OCI-M1 (cell line): ENCODE measurements around the gene PTPRR.
A peak's percentile ranks its signal among the peaks of the same experiment; 100 is the strongest.
"Not testable (repeated sequence)": the region's sequence is repeated elsewhere in the genome, so short reads cannot be mapped to it uniquely, and the experiment has no call there.

Experiments
- DNase-seq: peaks from one replicate; lab custom pipeline; 2025; lab: John Stamatoyannopoulos, UW

The PTPRR gene

DNA sequence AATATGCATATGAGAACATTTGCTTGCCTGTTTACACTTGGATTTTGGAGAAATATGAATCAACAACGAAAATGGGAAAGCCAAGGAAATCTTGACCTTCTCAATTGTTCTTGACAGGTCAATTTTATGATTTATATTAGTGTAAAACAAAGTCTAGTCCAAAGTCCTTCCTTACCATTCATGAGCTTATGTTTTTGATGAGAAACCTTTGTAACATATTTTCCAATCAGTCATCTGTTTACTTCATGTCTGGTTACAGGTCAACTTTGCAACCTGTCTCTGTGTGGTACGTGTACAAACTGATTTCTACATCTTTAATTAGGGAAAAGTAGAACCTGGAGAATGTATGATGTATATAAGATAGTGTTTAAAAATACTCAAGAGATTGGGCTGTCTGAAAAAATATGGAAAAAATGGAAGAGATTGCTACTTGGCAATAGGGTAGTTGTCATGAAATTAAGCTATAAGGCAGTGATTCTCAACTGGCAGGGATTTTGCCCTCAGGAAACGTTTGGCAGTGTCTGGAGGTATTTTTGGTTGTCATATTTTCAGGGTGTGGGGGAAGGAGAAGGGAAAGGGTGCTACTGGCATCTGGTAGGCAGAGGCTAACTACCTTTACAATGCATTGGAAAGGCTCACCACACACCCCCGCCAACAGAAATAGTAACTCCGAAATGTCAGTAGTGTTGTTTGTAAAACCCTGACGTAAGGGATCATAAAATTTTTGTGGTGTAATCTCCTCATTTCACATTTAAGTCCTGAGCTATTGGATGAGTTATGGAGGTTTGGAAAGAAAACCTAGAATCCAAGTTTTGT, 172.9 kb downstream of the PTPRR start:
- DNase-seq = no peak

DNA sequence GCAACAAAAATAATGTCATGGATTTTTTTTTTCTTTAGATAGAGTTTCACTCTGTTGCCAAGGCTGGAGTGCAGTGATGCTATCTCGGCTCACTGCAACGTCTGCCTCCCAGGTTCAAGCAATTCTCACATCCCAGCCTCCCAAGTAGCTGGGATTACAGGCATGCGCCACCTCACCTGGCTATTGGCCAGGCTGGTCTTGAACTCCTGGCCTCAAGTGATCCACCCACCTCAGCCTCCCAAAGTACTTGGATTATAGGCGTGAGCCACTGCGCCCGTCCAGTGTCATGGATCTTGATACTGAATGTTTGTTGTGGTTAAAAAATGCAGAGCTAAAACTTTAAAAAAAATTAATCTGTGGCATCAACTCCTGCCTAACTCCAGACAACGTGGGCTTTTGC, 175.5 kb downstream of the PTPRR start:
- DNase-seq = no peak

DNA sequence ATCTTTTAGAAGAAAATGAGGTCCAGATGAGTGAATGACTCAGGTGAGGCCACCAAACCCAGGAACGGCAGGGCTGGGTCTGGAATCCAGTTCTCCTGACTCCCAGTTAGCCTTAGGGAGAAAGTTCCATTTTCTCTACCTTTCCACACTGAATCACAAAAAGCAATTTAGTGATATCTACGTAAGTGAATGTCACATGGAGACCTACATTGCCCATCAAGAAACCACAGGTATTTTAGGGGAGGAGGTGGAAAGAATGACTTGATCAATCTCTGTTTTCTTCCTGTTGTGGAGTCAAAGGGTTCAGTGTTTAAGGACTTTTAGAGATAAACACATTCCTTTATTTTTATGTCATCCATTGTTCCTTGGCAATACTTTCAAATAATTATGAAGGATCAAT, 176.4 kb downstream of the PTPRR start:
- DNase-seq = no peak

GRCh38 chr12:70741256-70741655, 179.3 kb downstream of the PTPRR start:
- DNase-seq = no peak

DNA sequence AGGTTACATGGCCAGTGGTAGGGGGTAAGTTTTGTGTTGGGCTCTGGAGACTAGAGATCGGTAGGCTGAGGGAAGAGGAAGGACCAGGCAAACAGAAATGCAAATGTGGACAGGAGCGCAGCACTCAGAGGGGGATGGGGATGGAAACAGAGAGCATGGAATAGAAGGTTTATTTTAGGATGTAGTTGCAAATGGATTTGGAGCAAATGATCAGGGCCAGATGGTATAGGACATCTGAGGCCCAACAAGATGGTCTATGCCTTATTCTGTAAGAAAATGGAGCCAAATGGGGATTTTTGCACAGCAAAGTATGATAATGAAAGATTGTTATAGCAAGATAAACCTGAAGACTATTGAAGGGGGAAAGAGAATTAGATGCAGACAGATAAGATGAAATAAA, 180.8 kb downstream of the PTPRR start:
- DNase-seq = no peak

- no peak for DNase-seq
These were observed 184.0 kb downstream of the PTPRR start for GRCh38 chr12:70736351-70737133.

DNA sequence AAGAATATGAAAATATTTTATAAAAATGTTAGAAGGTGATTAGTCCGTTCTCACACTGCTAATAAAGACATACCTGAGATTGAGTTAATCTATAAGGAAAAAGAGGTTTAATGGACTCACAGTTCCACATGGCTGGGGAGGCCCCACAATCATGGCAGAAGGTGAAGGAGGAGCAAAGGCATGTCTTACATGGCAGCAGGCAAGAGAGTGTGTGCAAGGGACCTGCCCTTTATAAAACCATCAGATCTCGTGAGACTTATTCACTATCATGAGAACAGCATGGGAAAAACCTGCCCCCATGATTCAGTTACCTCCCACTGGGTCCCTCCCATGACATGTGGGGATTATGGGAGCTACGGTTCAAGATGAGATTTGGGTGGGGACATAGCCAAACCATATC, 185.3 kb downstream of the PTPRR start:
- not testable (repeated sequence) for DNase-seq

DNA sequence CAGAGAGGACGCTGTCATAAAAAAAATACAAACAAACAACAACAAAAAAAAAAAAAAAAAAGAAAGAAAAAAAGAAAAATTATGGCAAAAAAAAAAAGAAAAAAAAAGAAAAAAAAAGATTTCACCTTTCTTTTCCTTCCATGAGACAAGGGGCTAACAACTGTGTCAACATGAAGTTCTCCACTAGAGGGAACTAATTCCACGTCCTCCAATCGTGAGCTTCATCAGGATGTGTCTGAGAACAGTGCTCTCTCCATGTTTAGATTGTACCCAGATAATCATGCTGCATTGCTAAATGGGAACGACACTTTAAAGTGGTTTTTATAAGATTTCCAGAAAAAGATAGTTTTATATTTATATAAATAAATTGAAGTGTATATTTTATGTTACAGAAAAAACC, 187.2 kb downstream of the PTPRR start:
- peak; percentile 85 for DNase-seq

DNA sequence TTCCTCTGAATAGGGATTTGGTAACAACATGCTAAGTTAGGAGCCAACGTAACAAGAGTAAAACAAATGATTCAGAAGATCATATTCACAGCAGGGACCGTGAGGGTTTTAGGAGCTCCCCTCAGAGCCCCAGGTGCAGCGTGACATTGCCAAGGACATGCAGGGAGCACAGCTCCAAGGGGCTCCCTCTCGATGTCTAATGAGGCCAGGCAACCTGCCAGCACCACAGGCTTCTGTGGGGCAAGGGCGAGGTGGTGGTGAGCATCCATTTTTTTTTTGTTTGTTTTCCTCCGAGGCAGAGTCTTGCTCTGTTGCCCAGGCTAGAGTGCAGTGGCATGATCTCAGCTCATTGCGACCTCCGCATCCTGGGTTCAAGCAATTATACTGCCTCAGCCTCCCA, 188.3 kb downstream of the PTPRR start:
- no peak for DNase-seq

- DNase-seq = no peak
These were observed 189.8 kb downstream of the PTPRR start for GRCh38 chr12:70730675-70731180.

DNA sequence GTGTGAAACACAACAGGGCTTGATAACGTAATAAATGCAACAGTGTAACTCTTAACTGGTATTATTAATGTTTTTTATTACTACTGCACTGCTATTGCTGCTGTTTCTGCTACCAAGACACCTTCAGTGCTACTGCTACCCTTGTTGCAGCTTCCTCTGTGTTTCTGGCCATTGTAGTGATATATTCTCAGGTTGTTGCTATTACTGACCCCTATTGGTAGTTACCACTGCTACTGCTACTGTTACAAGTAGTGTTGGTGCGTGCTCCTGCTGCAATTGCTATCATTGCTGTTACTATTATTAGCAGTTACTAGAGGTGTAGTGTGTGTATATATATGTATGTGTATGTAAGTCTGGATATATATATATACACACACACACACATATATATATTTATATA, 196.1 kb downstream of the PTPRR start:
- DNase-seq = peak; percentile 32

GRCh38 chr12:70722584-70723343, 197.8 kb downstream of the PTPRR start:
- peak; percentile 72 for DNase-seq

- no peak for DNase-seq
These were observed 198.7 kb downstream of the PTPRR start for GRCh38 chr12:70721656-70722357.

DNA sequence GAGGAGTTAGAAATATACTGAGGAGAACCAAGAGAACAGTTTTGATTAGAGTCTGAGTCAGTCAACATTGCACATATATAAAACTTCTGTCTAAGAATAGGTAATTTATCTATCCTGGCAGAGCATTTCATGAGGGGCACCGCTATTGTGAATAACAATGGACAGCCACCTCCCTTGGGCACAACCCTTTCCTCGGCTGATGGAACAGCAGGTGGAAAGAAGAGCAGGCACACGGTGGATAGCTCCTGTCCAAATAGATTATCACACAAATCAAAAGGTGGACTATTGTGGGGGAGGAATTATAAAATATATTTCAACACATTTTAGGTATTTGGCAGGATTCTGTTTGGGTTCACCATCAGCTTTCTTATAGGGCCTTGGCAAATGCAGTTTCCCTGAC, 199.3 kb downstream of the PTPRR start:
- DNase-seq = no peak

DNA sequence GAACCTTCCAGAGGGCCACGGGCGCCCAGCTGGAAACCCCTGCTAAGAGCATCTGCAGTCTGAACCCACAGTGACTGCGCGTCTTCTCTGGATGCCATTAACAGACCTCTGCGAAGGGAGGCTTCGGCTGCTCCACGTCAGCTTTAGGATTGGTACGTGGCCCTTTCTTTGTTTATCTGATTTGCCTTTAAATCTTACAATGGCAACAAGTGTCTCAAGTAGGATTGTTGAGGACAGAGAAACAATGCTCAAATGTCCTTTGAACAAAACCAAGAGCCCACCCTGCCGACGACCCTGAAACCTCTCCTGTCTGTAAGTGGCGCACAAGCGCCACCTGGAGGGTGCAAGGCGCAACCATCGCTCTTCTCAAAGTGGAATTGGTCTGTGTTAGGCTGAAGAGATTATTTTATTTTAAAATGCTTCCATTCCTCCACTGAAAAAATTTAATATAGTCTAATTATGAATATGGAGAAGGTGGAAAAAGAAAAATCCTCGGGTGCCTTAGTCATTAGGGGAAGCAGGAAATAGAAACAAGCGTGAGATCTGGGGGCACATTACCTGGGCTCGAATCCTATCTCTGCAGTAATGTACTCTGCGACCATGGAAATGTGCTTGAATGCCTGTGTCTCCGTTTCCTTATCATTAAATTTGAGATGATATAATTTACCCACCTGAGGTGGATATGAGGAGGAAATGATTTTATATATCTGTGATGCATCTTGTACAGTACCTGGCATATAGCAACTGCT, 200.7 kb downstream of the PTPRR start:
- DNase-seq = peak; percentile 60

- DNase-seq = no peak
These were observed 201.5 kb downstream of the PTPRR start for GRCh38 chr12:70719071-70719470.

DNA sequence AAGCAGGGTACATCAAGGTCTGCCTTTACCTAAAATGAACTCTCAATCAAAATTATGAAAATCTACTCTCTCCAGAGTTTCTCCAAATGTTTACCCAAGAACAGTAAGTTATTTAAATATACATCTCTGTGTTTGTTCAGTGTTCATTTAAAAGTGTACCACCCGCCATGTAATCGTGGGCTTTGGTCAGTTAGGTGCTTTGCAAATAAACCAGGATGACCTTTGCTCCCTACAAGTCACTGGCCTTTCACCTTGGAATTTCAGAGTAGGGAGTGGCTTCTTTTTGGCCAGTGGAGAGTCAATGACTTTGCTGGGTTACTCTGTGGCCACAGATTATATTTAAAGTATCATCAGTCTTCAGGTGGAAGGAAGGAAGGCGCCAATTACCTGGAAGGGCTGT, 208.7 kb downstream of the PTPRR start:
- no peak for DNase-seq

GRCh38 chr12:70709022-70709421, 211.5 kb downstream of the PTPRR start:
- DNase-seq = no peak

GRCh38 chr12:70706611-70707010, 213.9 kb downstream of the PTPRR start:
- no peak for DNase-seq

DNA sequence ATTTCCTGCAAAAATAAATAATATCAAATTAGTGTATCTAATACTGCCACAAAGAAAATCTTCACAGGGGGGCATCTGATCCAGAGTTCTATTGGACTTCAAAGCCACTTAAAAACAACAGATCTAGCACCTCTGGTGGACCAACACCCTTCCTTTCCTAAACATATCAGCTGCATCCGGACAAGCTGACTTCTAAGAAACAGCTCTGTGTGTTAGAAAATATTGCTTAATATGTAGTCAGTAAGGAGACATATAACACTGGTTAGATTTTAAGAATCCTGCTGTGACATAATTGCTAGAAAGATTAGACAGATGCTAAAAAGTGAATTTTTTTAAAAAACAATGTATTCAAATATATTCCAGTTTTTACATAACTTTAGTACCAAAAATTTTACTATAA, 222.2 kb downstream of the PTPRR start:
- DNase-seq = peak; percentile 76
